CD4-positive, CD25-positive, alpha-beta regulatory T cell (primary cell): Measurements from ENCODE around the gene UBE3C. TPM values are rescaled to one million over a fixed set of nuclear protein-coding genes. Genes with fewer than 3 reads are reported as not detected.
"Not testable (repeated sequence)": the region's sequence is repeated elsewhere in the genome, so short reads cannot be mapped to it uniquely, and the experiment has no call there.

Experiments
- ATAC-seq, 2 donors: fragments of 150-1000 bp; cut with Tn5 transposase; one replicate each; pipeline ENCODE4 v1.10.0; 2021; ENCODE audit warnings: low read depth in 2 of 2, moderate number of reproducible peaks in 2 of 2, moderate library complexity in 1 of 2
- DNase-seq, 3 donors: peaks; one replicate each; pipeline versions ENCODE4 v3.0.0 to v3.0.0-alpha.2; 2012 to 2022; ENCODE audit warnings: mixed read lengths in 1 of 3
- H3K27ac ChIP-seq: one replicate; pipeline ENCODE4 v1.7.0; 2013; ENCODE audit warnings: mild to moderate bottlenecking, low read length; ENCODE audit not compliant: insufficient read depth, poor library complexity, severe bottlenecking
- H3K27me3 ChIP-seq: one replicate; pipeline ENCODE4 v1.7.0; 2013; ENCODE audit warnings: low read length; ENCODE audit not compliant: control insufficient read depth, insufficient read depth
- H3K36me3 ChIP-seq: one replicate; pipeline ENCODE4 v1.7.0; 2013; ENCODE audit warnings: mild to moderate bottlenecking, low read length, moderate library complexity; ENCODE audit not compliant: control insufficient read depth, insufficient read depth
- H3K4me1 ChIP-seq: 2 replicates; pipeline ENCODE4 v1.7.0; 2013; ENCODE audit warnings: mild to moderate bottlenecking, low read length; ENCODE audit not compliant: insufficient read depth, control insufficient read depth, poor library complexity, severe bottlenecking
- H3K4me3 ChIP-seq: one replicate; pipeline ENCODE4 v1.7.0; 2013; ENCODE audit warnings: low read depth, mild to moderate bottlenecking, low read length, moderate library complexity
- H3K9me3 ChIP-seq, 2 experiments: 1 replicate in 1 of 2; 2 replicates in 1 of 2; pipeline ENCODE4 v1.7.0; 2013; ENCODE audit warnings: low read length in 2 of 2, mild to moderate bottlenecking in 1 of 2, moderate library complexity in 1 of 2; ENCODE audit not compliant: control insufficient read depth in 2 of 2
- H3K27ac Mint-ChIP-seq, 3 donors: one replicate each; pipeline ENCODE4 v1.8.0; 2020 to 2022; ENCODE audit warnings: mild to moderate bottlenecking in 3 of 3, mixed read lengths in 3 of 3, moderate library complexity in 2 of 3
- H3K27me3 Mint-ChIP-seq: one replicate; pipeline ENCODE4 v1.8.0; 2022; ENCODE audit warnings: mild to moderate bottlenecking, mixed read lengths
- H3K36me3 Mint-ChIP-seq: one replicate; pipeline ENCODE4 v1.8.0; 2020; ENCODE audit warnings: mixed read lengths
- H3K4me1 Mint-ChIP-seq, 4 donors: one replicate each; pipeline ENCODE4 v1.8.0; 2020 to 2022; ENCODE audit warnings: mixed read lengths in 4 of 4, mild to moderate bottlenecking in 1 of 4
- H3K4me3 Mint-ChIP-seq, 4 donors: one replicate each; pipeline ENCODE4 v1.8.0; 2020 to 2022; ENCODE audit warnings: mild to moderate bottlenecking in 4 of 4, mixed read lengths in 4 of 4, moderate library complexity in 3 of 4
- H3K9me3 Mint-ChIP-seq, 7 donors: one replicate each; pipeline ENCODE4 v1.8.0; 2020 to 2022; ENCODE audit warnings: mixed read lengths in 7 of 7, mild to moderate bottlenecking in 3 of 7, moderate library complexity in 2 of 7
- polyA plus RNA-seq, 4 donors: library from polyadenylated mRNA; unstranded; fragments of 300-500 nt; fragmentation: Illumina TruSeq; gene quantifications; one replicate each; pipeline ENCODE4 v1.2.3, GENCODE V29; 2021
- total RNA-seq: library from RNA; stranded (reverse); gene quantifications from one replicate; pipeline ENCODE4 v1.2.3, GENCODE V29; 2022

The UBE3C gene
- total and polyA plus RNA-seq, 5 donors from 2014 or later: 25.2 to 60.3 (median 29.3) TPM

GRCh38 chr7:157155959-157156358 is 17.2 kb downstream of the UBE3C start:
- Mint-ChIP-seq H3K27me3 (no peaks in the 10 kb centered on the region), H3K9me3 (no peaks in the 10 kb centered on the region), H3K4me1 (peaks cover 51 to 84% (median 63%) of the 10 kb centered on the region in 4 donors), H3K4me3 (no peak overlapping the region), H3K27ac (peak overlapping the region in 1 of 3 donors; percentile 66), H3K36me3 (peaks cover 26% of the 10 kb centered on the region)
- no peak overlapping the region for H3K4me3 ChIP-seq
- DNase-seq: no peak
- no peak overlapping the region for H3K27ac ChIP-seq
- no peak for ATAC-seq
- H3K27me3 ChIP-seq: no peaks in the 10 kb centered on the region
- H3K4me1 ChIP-seq: peaks cover 8% of the 10 kb centered on the region
- no peaks in the 10 kb centered on the region for H3K9me3 ChIP-seq
- H3K36me3 ChIP-seq: peaks cover 13% of the 10 kb centered on the region

- no peak overlapping the region for H3K27ac Mint-ChIP-seq
These were observed 19.7 kb downstream of the UBE3C start for GRCh38 chr7:157158400-157158799.

DNA sequence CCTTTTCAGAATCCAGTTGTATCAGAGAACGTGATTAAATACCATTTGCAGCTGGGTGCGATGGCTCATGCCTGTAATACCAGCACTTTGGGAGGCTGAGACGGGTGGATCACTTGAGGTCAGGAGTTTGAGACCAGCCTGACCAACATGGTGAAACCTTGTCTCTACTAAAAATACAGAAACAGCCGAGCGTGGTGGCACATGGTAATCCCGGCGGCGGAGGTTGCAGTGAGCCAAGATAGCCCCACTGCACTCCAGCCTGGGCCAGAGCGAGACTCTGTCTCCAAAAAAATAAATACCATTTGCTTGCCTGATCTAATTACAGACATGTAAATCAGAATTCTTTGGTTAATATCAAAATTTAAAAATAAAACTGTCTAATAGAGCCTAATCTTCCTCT is 20.8 kb downstream of the UBE3C start:
- not testable (repeated sequence) for H3K27me3 Mint-ChIP-seq, H3K9me3 ChIP-seq
- H3K4me1 Mint-ChIP-seq: peaks cover 40 to 57% (median 48%) of the 10 kb centered on the region in 4 donors

More at GRCh38 chr7:157158400-157158799, 19.7 kb downstream of the UBE3C start:
- H3K4me1 ChIP-seq: no peaks in the 10 kb centered on the region
- no peaks in the 10 kb centered on the region for H3K27me3 Mint-ChIP-seq
- no peak for ATAC-seq
- no peak overlapping the region for H3K27ac ChIP-seq
- H3K4me3 ChIP-seq: no peak overlapping the region
- H3K9me3 ChIP-seq: no peaks in the 10 kb centered on the region
- H3K4me1 Mint-ChIP-seq: peaks cover 41 to 66% (median 53%) of the 10 kb centered on the region in 4 donors
- no peaks in the 10 kb centered on the region for H3K9me3 Mint-ChIP-seq
- no peak for DNase-seq
- H3K36me3 Mint-ChIP-seq: peaks cover 12% of the 10 kb centered on the region
- no peaks in the 10 kb centered on the region for H3K27me3 ChIP-seq
- peaks cover 5% of the 10 kb centered on the region for H3K36me3 ChIP-seq
- no peak overlapping the region for H3K4me3 Mint-ChIP-seq

DNA sequence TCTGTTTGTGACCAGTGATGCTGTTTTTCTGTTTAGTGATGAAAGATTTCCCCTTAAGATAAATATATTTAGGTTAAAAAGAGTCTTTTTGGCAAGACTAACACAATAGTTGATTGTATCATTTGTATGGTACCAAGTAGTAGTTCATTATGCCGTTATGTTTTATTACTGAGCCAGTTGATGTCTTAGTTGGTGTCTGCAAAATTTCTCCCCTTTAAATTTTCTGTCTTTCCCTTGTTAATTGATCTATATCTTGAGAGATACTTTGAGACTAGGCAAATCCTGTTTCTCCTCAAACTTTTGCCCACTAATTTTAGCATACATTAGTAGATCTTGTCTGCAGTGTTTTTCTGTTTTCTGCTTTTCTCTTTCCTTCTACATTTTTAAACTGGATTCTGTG is 21.7 kb downstream of the UBE3C start:
- Mint-ChIP-seq H3K4me1 (peaks cover 38 to 55% (median 43%) of the 10 kb centered on the region in 4 donors), H3K27ac (no peak overlapping the region)

More for the DNA sequence above, 20.8 kb downstream of the UBE3C start:
- H3K27ac ChIP-seq, DNase-seq, H3K4me1 ChIP-seq, H3K9me3 Mint-ChIP-seq, H3K4me3 ChIP-seq, H3K27me3 ChIP-seq, H3K4me3 Mint-ChIP-seq, ATAC-seq: not testable (repeated sequence)
- Mint-ChIP-seq H3K27ac (peak overlapping the region in 2 of 3 donors; percentile 25 to 52), H3K36me3 (peaks cover 20% of the 10 kb centered on the region)
- peaks cover 15% of the 10 kb centered on the region for H3K36me3 ChIP-seq

GRCh38 chr7:157165987-157166386 is 27.3 kb downstream of the UBE3C start:
- Mint-ChIP-seq H3K27ac (no peak overlapping the region), H3K4me3 (no peak overlapping the region), H3K27me3 (no peaks in the 10 kb centered on the region), H3K36me3 (peaks cover 42% of the 10 kb centered on the region), H3K9me3 (peaks cover 0 to 15% (median 4%) of the 10 kb centered on the region in 7 donors), H3K4me1 (peaks cover 13 to 19% (median 17%) of the 10 kb centered on the region in 4 donors)
- DNase-seq: no peak
- no peaks in the 10 kb centered on the region for H3K4me1 ChIP-seq
- ATAC-seq: no peak
- no peaks in the 10 kb centered on the region for H3K27me3 ChIP-seq
- H3K4me3 ChIP-seq: no peak overlapping the region
- H3K27ac ChIP-seq: no peak overlapping the region
- H3K9me3 ChIP-seq: peaks cover 0 to 7% of the 10 kb centered on the region in 2 experiments
- H3K36me3 ChIP-seq: peaks cover 57% of the 10 kb centered on the region

More for the DNA sequence above, 21.7 kb downstream of the UBE3C start:
- Histone ChIP-seq H3K27me3 (no peaks in the 10 kb centered on the region), H3K36me3 (peaks cover 19% of the 10 kb centered on the region), H3K27ac (no peak overlapping the region), H3K4me3 (no peak overlapping the region), H3K9me3 (peaks cover 0 to under 1% of the 10 kb centered on the region in 2 experiments), H3K4me1 (no peaks in the 10 kb centered on the region)
- Mint-ChIP-seq H3K9me3 (peaks cover 0 to 9% (median 0%) of the 10 kb centered on the region in 7 donors), H3K36me3 (peaks cover 28% of the 10 kb centered on the region), H3K27me3 (no peaks in the 10 kb centered on the region), H3K4me3 (no peak overlapping the region)
- DNase-seq (no peak), ATAC-seq (no peak)

DNA sequence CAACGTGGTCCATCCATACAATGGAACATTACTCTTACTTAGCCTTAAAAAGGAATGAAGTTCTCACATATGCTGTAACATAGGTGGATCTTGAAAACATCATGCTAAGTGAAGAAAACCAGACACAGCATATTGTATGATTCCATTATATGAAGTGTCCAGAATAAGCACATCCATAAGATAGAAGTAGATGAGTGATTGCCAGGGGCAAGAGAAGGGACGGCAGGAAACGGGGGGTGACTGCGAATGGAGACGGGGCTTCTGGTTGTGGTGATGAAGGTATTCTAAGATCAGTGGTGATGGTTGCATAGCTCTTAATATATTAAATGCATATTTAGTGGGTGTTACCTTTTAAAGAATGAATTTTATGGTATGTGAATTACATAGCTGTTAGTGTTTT is 29.8 kb downstream of the UBE3C start:
- no peak overlapping the region for H3K4me3 Mint-ChIP-seq
- H3K36me3 Mint-ChIP-seq: peaks cover 39% of the 10 kb centered on the region
- Histone ChIP-seq H3K4me3 (no peak overlapping the region), H3K36me3 (peaks cover 75% of the 10 kb centered on the region), H3K9me3 (peaks cover 0 to 7% of the 10 kb centered on the region in 2 experiments), H3K27ac (no peak overlapping the region), H3K27me3 (no peaks in the 10 kb centered on the region), H3K4me1 (no peaks in the 10 kb centered on the region)
- ATAC-seq (no peak), DNase-seq (no peak)
- H3K27ac Mint-ChIP-seq: peak overlapping the region in 2 of 3 donors; percentile 1 to 70
- H3K27me3 Mint-ChIP-seq: no peaks in the 10 kb centered on the region
- H3K4me1 Mint-ChIP-seq: peaks cover 10 to 15% (median 14%) of the 10 kb centered on the region in 4 donors
- peaks cover 0 to 15% (median 4%) of the 10 kb centered on the region in 7 donors for H3K9me3 Mint-ChIP-seq

GRCh38 chr7:157176771-157177170 is 38.0 kb downstream of the UBE3C start:
- H3K36me3 Mint-ChIP-seq: peaks cover 33% of the 10 kb centered on the region
- no peaks in the 10 kb centered on the region for H3K27me3 Mint-ChIP-seq
- no peaks in the 10 kb centered on the region for H3K4me1 ChIP-seq
- DNase-seq (no peak), ATAC-seq (no peak)
- no peaks in the 10 kb centered on the region for H3K27me3 ChIP-seq
- no peak overlapping the region for H3K4me3 ChIP-seq
- H3K9me3 Mint-ChIP-seq: no peaks in the 10 kb centered on the region
- peak overlapping the region in 1 of 3 donors; percentile 41 for H3K27ac Mint-ChIP-seq
- H3K4me3 Mint-ChIP-seq: no peak overlapping the region
- H3K9me3 ChIP-seq: no peaks in the 10 kb centered on the region
- no peaks in the 10 kb centered on the region for H3K4me1 Mint-ChIP-seq
- H3K36me3 ChIP-seq: peaks cover 84% of the 10 kb centered on the region
- no peak overlapping the region for H3K27ac ChIP-seq

DNA sequence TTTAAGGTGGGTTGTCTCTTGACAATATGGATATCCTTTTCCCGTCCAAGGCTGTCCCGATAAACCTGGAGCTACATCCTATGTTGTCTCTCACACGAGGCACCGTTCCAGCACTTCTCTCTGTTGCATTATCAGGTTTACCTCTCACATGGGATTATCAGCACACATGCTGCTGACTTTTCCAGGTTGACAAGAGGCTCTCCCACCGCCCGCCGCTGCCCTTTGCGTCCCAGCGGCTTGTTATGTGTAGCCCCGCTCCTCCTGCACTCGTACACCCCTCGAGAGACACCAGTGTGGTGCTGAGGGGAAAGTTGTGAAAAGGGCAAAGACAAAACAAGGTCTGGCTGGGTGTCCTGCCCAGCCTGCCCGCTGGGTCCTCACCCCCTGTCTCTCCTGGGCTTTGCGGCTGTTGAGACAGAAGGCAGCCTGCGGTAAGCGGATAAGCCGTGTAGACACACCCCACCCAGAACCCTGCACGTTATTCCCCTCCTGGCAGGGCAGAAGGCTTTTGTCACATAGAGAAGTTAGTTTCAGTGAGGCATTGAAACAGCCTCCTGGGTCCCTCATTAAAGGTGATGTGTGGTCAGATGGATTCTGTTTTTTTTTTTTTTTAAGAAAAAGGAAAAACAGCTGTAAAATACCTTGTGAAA is 38.7 kb downstream of the UBE3C start:
- no peak for DNase-seq
- ATAC-seq: no peak
- no peak overlapping the region for H3K27ac ChIP-seq
- H3K27me3 ChIP-seq: no peaks in the 10 kb centered on the region
- Mint-ChIP-seq H3K9me3 (no peaks in the 10 kb centered on the region), H3K27ac (peak overlapping the region in 1 of 3 donors; percentile 36), H3K4me3 (no peak overlapping the region), H3K36me3 (peaks cover 39% of the 10 kb centered on the region), H3K4me1 (no peaks in the 10 kb centered on the region), H3K27me3 (no peaks in the 10 kb centered on the region)
- H3K4me1 ChIP-seq: no peaks in the 10 kb centered on the region
- no peak overlapping the region for H3K4me3 ChIP-seq
- H3K36me3 ChIP-seq: peaks cover 84% of the 10 kb centered on the region
- no peaks in the 10 kb centered on the region for H3K9me3 ChIP-seq
